22Rv1 (cell line): ENCODE data around the gene AP2A2.

Experiments
- ZFX ChIP-seq: fragments of 450-650 bp; IDR thresholded peaks from 2 replicates; pipeline ENCODE4 v1.6.1; 2017; ENCODE audit warnings: antibody characterized with exemption, borderline replicate concordance
- TF ChIP-seq, protein P1 (sequence below): fragments of 450-650 bp; IDR thresholded peaks from 2 replicates; pipeline ENCODE4 v1.5.1; 2017; ENCODE audit warnings: mild to moderate bottlenecking

DNA sequence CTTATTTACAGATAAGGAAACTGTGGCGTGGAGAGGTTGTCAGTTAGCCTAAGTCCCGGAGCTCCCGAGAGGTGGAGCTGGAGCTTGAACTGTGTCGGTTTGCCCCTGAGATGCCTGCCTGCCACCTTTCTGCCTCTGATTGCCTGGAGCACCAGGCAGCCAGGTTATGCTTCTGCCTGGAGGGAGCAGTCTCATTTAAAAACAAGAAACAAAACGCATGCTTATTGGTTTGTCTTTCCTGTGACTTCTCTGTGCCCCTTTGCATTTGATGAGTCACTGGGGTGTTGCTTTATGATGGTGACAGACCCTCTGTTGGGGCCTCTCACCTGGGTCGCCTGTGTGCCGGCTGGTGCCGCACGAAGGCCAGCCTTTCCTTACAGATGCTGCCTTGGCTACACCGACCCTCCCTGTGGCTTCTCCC, 12.2 kb downstream of the AP2A2 start:
- TF ChIP-seq, protein P1, sequence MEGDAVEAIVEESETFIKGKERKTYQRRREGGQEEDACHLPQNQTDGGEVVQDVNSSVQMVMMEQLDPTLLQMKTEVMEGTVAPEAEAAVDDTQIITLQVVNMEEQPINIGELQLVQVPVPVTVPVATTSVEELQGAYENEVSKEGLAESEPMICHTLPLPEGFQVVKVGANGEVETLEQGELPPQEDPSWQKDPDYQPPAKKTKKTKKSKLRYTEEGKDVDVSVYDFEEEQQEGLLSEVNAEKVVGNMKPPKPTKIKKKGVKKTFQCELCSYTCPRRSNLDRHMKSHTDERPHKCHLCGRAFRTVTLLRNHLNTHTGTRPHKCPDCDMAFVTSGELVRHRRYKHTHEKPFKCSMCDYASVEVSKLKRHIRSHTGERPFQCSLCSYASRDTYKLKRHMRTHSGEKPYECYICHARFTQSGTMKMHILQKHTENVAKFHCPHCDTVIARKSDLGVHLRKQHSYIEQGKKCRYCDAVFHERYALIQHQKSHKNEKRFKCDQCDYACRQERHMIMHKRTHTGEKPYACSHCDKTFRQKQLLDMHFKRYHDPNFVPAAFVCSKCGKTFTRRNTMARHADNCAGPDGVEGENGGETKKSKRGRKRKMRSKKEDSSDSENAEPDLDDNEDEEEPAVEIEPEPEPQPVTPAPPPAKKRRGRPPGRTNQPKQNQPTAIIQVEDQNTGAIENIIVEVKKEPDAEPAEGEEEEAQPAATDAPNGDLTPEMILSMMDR = no peak
- TF ChIP-seq ZFX = no peak
